Tibial nerve (tissue), 4 donors: ENCODE measurements around the gene DDX56. TPM values are rescaled to one million over a fixed set of nuclear protein-coding genes. Genes with fewer than 3 reads are reported as not detected.

Experiments
- DNase-seq, 2 donors: peaks; one replicate each; pipeline ENCODE4 v3.0.0-alpha.2; 2019; ENCODE audit warnings: low spot score in 2 of 2
- H3K27ac ChIP-seq, 4 donors: fragments of 200-600 bp; sonication (generic) in 3 of 4; one replicate each; pipeline ENCODE4 v1.5.1; 2017 to 2019; ENCODE audit warnings: mild to moderate bottlenecking in 1 of 4
- H3K27me3 ChIP-seq, 2 donors: fragments of 200-600 bp; sonication (generic) in 1 of 2; one replicate each; pipeline versions ENCODE4 v1.5.1 to v1.6.0; 2017 to 2019
- H3K36me3 ChIP-seq, 3 donors: fragments of 200-600 bp; sonication (generic); one replicate each; pipeline ENCODE4 v1.5.1; 2018 to 2019
- H3K4me1 ChIP-seq, 4 donors: fragments of 200-600 bp; sonication (generic) in 3 of 4; one replicate each; pipeline ENCODE4 v1.5.1; 2017 to 2019
- H3K4me3 ChIP-seq, 4 donors: fragments of 200-600 bp; sonication (generic) in 3 of 4; one replicate each; pipeline ENCODE4 v1.5.1; 2017 to 2019; ENCODE audit warnings: mild to moderate bottlenecking in 1 of 4, moderate library complexity in 1 of 4
- H3K9me3 ChIP-seq, 4 donors: fragments of 200-600 bp; sonication (generic) in 3 of 4; one replicate each; pipeline ENCODE4 v1.5.1; 2017 to 2019
- EP300 ChIP-seq, 2 donors: sonication (generic); formaldehyde crosslinking; IDR thresholded peaks; one replicate each; pipeline ENCODE4 v1.6.1; 2017; ENCODE audit warnings: antibody characterized with exemption in 2 of 2, mild to moderate bottlenecking in 1 of 2
- POLR2A ChIP-seq, 2 donors: fragments of 450-650 bp; IDR thresholded peaks; one replicate each; pipeline ENCODE4 v1.6.1; 2017; ENCODE audit warnings: antibody characterized with exemption in 2 of 2, mild to moderate bottlenecking in 2 of 2, moderate library complexity in 2 of 2
- WGBS, 2 donors: methylation state at CpG; one replicate each; pipeline ENCODE4 v1.1.5; 2018; 5-methylcytosine and 5-hydroxymethylcytosine counted together
- total RNA-seq, 4 donors: library from RNA; depleted of rRNA; stranded (reverse); fragments of >200 nt; gene quantifications; one replicate each; pipeline ENCODE4 v1.1.0, GENCODE V29; 2016
- TF ChIP-seq, protein P1 (sequence below), 5 experiments: fragments of 200-600 bp in 3 of 5; fragments of 450-650 bp in 2 of 5; sonication (generic) in 3 of 5; IDR thresholded peaks; one replicate each; pipeline ENCODE4 v1.5.1; 2016 to 2019; ENCODE audit warnings: antibody characterized with exemption in 5 of 5, mild to moderate bottlenecking in 3 of 5, moderate library complexity in 2 of 5

Gene DDX56
- total RNA-seq, 4 donors from 2014 or later: 42.4 to 59.1 (median 56.5) TPM

DNA sequence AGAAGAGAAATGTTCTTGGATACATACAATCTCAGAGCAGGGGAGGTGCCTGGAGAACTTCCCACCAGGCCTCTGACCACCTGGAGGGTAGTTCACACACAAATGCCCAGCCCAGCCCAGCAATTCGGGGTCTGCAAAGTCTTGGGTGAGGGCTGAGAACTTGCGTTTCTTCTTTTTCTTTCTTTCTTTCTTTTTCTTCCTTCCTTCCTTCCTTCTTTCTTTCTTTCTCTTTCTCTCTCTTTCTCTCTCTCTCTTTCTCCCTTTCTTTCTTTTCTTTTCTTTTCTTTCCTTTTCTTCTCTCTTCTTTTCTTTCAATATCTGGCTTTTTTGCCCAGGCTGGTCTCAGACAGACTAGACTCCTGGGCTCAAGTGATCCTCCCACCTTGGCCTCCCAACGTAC is 54.9 kb downstream of the DDX56 start:
- Histone ChIP-seq H3K9me3 (peaks cover 0 to 2% (median 0%) of the 10 kb centered on the region in 4 donors), H3K4me3 (no peak overlapping the region), H3K4me1 (no peaks in the 10 kb centered on the region), H3K36me3 (no peaks in the 10 kb centered on the region), H3K27me3 (no peaks in the 10 kb centered on the region), H3K27ac (no peak overlapping the region)
- TF ChIP-seq EP300 (IDR thresholded peaks at IDR 0.05) (no peak), POLR2A (IDR thresholded peaks at IDR 0.05) (no peak)
- TF ChIP-seq, protein P1, sequence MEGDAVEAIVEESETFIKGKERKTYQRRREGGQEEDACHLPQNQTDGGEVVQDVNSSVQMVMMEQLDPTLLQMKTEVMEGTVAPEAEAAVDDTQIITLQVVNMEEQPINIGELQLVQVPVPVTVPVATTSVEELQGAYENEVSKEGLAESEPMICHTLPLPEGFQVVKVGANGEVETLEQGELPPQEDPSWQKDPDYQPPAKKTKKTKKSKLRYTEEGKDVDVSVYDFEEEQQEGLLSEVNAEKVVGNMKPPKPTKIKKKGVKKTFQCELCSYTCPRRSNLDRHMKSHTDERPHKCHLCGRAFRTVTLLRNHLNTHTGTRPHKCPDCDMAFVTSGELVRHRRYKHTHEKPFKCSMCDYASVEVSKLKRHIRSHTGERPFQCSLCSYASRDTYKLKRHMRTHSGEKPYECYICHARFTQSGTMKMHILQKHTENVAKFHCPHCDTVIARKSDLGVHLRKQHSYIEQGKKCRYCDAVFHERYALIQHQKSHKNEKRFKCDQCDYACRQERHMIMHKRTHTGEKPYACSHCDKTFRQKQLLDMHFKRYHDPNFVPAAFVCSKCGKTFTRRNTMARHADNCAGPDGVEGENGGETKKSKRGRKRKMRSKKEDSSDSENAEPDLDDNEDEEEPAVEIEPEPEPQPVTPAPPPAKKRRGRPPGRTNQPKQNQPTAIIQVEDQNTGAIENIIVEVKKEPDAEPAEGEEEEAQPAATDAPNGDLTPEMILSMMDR (IDR thresholded peaks at IDR 0.05): no peak
- DNase-seq: no peak
- 74 to 84% methylated on average over 3 of the region's 3 CpGs for WGBS, 2 donors

GRCh38 chr7:44517175-44517574 is 56.5 kb downstream of the DDX56 start:
- H3K4me1 ChIP-seq: no peaks in the 10 kb centered on the region
- H3K36me3 ChIP-seq: peaks cover 0 to 5% (median 0%) of the 10 kb centered on the region in 3 donors
- no peaks in the 10 kb centered on the region for H3K9me3 ChIP-seq
- H3K4me3 ChIP-seq: no peak overlapping the region
- WGBS, 2 donors: 71 to 90% methylated on average over 8 of the region's 8 CpGs
- H3K27me3 ChIP-seq: no peaks in the 10 kb centered on the region
- TF ChIP-seq, protein P1 (IDR thresholded peaks at IDR 0.05): no peak
- TF ChIP-seq POLR2A (IDR thresholded peaks at IDR 0.05) (no peak), EP300 (IDR thresholded peaks at IDR 0.05) (no peak)
- H3K27ac ChIP-seq: no peak overlapping the region
- no peak for DNase-seq

Other genes with a start within 250 kb of the DDX56 start
- gene CAMK2B, start 248.3 kb downstream of the DDX56 start, total RNA-seq: 10 to 100 TPM in 2 of 4 donors, 1 to 10 TPM in 2; 9.0 to 14.7 (median 10.9) TPM
- gene NUDCD3, start 83.2 kb downstream of the DDX56 start, total RNA-seq: 10 to 100 TPM; 44.7 to 57.3 (median 49.7) TPM
- gene NPC1L1, start 32.6 kb downstream of the DDX56 start, total RNA-seq: under 1 TPM in 3 of 4 donors, not detected in 1; 0.30 to 0.44 (median 0.39) TPM
- gene TMED4, start 8.3 kb upstream of the DDX56 start, total RNA-seq: 100 to 1,000 TPM; 132 to 232 (median 218) TPM
- 10 to 100 TPM; 66.8 to 76.5 (median 70.1) TPM for gene OGDH, start 32.7 kb upstream of the DDX56 start, total RNA-seq
- 10 to 100 TPM; 24.7 to 48.9 (median 32.7) TPM for gene ZMIZ2, start 174.9 kb upstream of the DDX56 start, total RNA-seq
- gene PPIA, start 222.8 kb upstream of the DDX56 start, total RNA-seq: 1,000 to 10,000 TPM in 2 of 4 donors, 100 to 1,000 TPM in 2; 803 to 1,127 (median 967) TPM